Stimulated activated CD4-positive, alpha-beta T cell treated with anti-CD3 and anti-CD28 coated beads, Interleukin-12 subunit alpha, Interleukin-12 subunit beta, amount 100 ng/mL, for 24 hours (primary cell): ENCODE data around the gene CXorf38.
A peak's percentile ranks its signal among the peaks of the same experiment; 100 is the strongest.
"Not testable (repeated sequence)": the region's sequence is repeated elsewhere in the genome, so short reads cannot be mapped to it uniquely, and the experiment has no call there.

Source experiments
- DNase-seq, 2 experiments: peaks; one replicate each; pipeline ENCODE4 v3.0.0-alpha.2; 2020; ENCODE audit warnings: low read depth in 2 of 2

Gene CXorf38

DNA sequence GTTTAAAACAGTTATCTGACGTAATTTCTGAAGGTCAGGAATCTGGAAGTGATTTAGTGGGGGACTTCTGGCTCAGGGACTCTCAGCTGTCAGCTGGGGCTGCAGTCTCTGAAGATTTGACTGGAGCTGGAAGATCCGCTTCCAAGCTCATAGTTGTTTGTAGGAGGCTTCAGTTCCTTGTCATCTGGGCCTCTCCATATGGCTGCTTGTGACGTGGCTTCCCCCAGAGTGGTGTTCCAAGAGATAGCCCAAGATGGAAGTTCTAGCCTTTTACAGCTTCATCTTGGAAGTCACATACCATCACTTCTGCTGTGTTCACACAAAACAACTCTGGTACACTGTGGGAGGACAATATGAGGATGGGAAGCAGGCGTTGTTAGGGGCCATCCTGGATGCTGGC lies 22.1 kb downstream of the CXorf38 start:
- DNase-seq = no peak

GRCh38 chrX:40623665-40624064 lies 23.7 kb downstream of the CXorf38 start:
- no peak for DNase-seq

DNA sequence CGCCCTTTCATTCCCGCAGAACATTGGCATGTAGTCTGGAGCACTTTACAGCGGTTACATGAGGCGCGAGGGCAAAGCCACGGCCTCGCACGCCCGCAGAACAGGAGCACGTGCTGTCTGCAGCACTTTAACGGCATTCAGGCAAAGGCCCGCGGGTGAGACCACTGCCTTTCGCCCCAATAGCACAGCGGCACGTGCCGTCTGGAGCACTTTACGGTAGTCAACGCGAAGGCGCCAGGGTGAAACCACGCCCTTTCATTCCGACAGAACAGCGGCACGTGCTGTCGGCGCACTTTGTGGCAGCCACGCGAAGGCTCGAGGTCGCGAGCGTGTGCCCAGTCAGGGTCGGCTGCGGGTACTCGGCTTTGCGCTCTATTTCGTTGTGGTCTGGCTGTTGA lies 24.2 kb downstream of the CXorf38 start, which contains the start of gene MPC1L:
MPC1L (plus strand) TSS at position 290 of the 398 bp plus-strand sequence. CDS start 138 bp downstream, outside the sequence.
- DNase-seq = no peak

DNA sequence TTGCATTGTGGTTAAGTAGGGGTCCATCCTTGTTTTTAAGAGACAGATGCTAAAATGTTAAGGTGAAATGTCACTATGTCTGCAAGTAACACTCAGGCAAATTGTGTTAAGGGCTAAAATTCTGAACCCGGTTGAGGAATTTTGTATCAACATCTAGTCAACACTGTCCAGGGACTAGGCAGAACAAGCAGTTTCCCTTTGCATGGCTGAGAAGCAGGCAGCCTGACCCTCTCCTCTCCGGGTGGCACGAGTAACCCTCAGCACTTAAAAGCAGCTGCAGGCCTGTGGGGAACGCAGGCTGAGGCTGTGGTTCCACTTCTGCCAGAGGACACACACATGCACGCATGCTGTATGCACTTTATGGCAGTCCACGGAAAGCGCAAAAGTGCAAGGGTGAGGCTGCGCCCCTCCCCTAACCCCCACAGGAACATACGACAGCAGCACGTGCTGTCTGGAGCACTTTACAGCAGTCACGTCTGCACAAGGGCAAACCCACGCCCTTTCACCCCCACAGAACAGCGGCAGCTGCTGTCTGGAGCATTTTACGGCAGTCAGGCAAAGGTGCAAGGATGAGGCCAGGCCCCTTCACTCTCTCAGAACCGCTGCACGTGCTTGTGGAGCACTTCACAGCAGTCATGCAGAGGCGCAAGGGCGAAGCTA lies 24.8 kb downstream of the CXorf38 start:
- no peak for DNase-seq

- DNase-seq = no peak
These were observed 29.8 kb downstream of the CXorf38 start for GRCh38 chrX:40617566-40617965.

- DNase-seq = no peak
These were observed 31.4 kb downstream of the CXorf38 start for GRCh38 chrX:40615976-40616375.

DNA sequence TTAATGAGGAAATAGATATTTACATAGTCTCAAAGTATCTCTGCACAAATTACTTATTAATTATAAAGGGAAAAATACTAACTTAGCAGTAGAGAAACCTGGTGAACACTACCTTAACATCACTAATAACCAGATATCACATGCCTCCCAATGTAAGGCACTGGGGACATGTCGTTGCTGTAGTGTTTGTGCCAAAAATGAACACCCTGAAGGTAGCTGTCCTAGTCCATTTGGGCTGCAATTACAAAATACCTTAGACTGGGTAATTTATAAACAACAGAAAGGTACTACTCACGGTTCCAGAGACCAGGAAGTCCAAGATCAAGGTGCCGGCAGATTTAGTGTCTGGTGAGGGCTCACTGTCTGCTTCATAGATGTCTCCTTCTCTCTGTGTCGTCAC lies 34.9 kb downstream of the CXorf38 start:
- no peak for DNase-seq

DNA sequence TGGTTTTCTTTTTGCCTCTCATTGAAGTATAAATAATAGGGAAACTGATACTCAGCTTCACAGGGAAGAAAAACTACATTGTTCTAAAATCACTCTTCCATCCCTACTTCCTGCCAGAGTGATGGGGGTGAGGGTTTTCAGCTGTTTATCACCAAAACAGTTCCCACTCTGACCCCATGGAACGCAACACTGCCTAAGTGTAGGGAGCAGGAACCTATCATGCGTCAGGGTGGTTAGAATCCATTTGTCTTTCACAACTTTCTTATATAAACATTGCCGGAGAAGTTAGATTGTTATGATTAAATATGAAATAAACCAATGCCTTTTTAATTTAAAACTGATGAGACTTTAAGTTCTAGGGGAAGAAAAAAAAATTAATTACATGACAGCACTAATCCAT lies 40.0 kb downstream of the CXorf38 start:
- DNase-seq = no peak

- no peak for DNase-seq
These were observed 43.9 kb downstream of the CXorf38 start for GRCh38 chrX:40603446-40603845.

DNA sequence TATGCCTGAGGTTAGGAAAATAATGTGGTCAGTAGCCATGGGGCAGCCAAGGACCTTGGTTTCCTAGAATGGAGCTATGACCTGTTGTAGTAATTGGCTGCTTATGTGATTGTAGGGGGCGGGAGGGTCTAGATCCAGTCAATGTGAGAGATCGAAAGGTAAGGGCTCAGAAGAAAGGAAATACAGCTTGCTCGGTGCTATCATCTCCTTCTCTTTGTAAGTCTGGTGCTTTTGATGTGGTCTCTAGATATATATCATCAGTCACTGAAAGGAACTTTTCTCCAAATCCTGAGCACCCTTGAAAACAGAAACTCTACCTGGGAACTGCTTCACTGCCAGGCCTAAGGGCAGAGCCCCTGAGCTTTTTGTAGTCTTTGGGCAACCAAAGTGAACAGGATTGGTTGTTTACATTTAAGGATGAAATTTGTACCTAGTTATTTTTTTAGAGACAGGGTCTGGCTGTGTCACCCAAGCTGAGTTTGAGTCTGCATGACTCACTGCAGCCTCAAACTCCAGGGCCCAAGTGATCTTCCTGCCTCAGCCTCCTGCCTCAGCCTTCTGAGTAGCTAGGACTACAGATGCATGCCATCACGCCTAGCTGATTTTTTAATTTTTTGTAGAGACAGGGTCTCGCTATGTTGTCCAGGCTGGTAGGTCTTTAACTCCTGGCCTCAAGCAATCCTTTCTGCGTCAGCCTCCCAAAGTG lies 57.6 kb downstream of the CXorf38 start:
- DNase-seq = not testable (repeated sequence)

DNA sequence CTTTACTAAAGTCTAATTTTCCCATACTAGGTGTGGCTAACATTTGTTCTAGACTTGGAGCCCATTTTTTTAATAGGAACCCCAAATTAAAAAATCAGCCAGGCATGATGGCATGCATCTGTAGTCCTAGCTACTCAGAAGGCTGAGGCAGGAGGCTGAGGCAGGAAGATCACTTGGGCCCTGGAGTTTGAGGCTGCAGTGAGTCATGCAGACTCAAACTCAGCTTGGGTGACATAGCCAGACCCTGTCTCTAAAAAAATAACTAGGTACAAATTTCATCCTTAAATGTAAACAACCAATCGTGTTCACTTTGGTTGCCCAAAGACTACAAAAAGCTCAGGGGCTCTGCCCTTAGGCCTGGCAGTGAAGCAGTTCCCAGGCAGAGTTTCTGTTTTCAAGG lies 59.7 kb downstream of the CXorf38 start:
- not testable (repeated sequence) for DNase-seq

GRCh38 chrX:40582811-40583210 lies 64.5 kb downstream of the CXorf38 start:
- DNase-seq = no peak

GRCh38 chrX:40582178-40582577 lies 65.2 kb downstream of the CXorf38 start:
- DNase-seq = not testable (repeated sequence)

DNA sequence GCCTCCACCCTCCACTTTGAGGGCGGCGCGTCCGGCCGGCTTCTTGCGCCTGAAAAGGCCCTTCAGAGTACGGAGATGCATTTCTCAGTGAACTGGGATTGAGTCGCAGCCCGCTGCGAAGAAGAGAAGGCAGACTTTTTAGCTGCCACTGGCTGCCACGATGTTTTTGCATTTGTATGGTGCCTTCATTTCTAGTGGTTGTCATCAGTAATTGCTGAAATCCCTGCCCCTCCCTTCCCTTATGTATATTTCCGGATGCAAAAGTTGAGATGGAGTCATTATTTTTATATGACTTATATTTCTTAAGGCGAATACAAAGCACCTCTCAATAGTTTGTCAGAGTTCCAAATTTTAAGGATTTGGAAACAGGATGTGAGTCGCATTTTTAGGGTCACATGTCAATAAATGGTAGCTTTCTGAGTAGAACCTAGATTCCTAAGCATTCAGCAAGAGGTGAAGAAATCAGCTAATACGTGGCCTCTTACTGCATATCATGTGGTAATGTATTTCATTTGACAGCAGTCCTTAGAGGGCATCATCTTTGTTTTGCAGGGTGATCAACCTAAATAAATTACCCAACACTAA lies 65.9 kb downstream of the CXorf38 start:
- DNase-seq = no peak

DNA sequence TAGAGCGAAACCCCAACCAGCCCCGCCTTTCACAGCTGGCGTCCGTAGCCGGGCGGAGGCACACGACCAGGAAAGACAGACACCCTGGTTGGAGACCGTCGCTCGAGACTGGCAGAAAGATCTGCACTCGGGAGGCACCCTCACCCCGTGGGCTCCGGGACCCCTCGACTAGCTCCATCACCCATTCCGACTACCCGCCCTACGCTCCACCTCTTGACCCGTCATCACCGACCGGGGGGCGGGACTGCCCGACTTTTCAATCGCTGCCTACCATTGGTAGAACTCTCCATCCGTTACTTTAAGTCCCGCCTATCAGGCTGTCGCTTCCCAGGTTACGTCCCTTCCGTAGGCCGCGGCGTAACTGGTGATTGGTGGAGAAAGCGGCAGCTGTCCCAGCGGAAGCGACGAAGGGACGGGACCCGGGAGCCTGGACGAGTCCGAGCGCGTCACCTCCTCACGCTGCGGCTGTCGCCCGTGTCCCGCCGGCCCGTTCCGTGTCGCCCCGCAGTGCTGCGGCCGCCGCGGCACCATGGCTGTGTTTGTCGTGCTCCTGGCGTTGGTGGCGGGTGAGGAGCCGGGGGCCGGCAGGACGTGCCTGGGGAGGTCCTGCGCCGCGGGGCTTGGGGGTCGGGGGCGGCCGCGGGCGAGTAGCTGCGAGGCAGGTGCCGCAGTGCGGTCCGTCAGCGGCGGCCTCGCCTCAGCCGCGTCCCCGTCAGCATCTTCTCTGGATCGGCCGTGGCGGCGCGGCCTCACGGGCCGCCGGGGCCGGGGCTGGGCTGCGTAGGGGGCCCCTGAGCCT lies 66.6 kb downstream of the CXorf38 start, which contains the start of gene ATP6AP2:
ATP6AP2 (plus strand) TSS at position 434 of the 799 bp plus-strand sequence; CDS start at position 530, 96 bp downstream.
- DNase-seq = peak; percentile 77 to 82

GRCh38 chrX:40579900-40580536 lies 67.3 kb downstream of the CXorf38 start:
- DNase-seq = no peak

DNA sequence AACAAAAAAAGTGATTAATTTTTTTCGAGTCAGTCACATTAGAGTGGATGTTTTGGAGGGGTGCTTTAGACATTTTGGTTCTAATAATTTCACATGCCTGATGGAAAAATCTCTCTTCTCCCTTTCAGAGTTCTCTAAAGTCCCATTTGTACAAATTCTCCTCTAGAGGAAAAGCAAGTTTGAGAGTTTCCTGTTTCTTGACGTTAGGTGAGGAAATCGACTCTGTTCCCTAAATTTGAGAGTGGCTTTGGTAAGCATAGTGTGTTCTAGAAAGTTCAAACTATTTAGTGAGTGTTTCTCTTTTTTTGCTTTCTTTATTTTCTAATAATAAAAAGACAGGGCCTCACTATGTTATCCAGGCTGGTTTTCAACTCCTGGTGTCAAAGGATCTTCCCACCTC lies 68.2 kb downstream of the CXorf38 start:
- DNase-seq = no peak

GRCh38 chrX:40578039-40578695 lies 69.2 kb downstream of the CXorf38 start:
- no peak for DNase-seq
